Activated naive CD4-positive, alpha-beta T cell treated with anti-CD3 and anti-CD28 coated beads, Interleukin-2, amount 50 U/mL, for 24 hours (primary cell): Measurements from ENCODE around the gene DOK5.

Experiments used
- H3K27ac Mint-ChIP-seq: one replicate; pipeline ENCODE4 v1.8.0; 2021; ENCODE audit warnings: mild to moderate bottlenecking, mixed read lengths
- H3K27me3 Mint-ChIP-seq: one replicate; pipeline ENCODE4 v1.8.0; 2021; ENCODE audit warnings: mixed read lengths
- H3K36me3 Mint-ChIP-seq: one replicate; pipeline ENCODE4 v1.8.0; 2021; ENCODE audit warnings: mixed read lengths
- H3K4me1 Mint-ChIP-seq: one replicate; pipeline ENCODE4 v1.8.0; 2021; ENCODE audit warnings: mixed read lengths
- H3K4me3 Mint-ChIP-seq: one replicate; pipeline ENCODE4 v1.8.0; 2021; ENCODE audit warnings: mild to moderate bottlenecking, mixed read lengths
- H3K9me3 Mint-ChIP-seq: one replicate; pipeline ENCODE4 v1.8.0; 2021; ENCODE audit warnings: mixed read lengths

The DOK5 gene

DNA sequence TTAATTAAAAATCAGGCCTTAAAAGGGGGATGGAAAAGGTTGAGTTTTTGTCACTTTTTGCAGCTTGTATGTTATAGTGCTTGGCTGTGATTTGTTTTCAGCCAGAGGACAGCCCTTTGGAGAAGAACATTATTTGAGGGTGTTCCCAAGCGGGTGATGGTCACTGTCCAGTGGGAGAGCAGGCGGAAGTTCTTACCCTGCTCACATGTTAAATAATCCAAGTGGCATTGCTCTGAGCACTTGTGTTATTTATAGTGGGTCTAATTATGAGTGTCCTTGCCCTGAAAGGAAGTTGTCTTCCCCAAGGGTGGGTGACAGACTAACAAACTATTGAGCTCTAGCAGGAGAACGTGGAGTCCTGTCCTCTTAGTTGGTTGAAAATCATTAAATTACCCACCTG, 49.5 kb downstream of the DOK5 start:
- no peak overlapping the region for H3K4me3 Mint-ChIP-seq
- no peak overlapping the region for H3K27ac Mint-ChIP-seq
- no peaks in the 10 kb centered on the region for H3K4me1 Mint-ChIP-seq
- H3K36me3 Mint-ChIP-seq = no peaks in the 10 kb centered on the region
- H3K9me3 Mint-ChIP-seq = no peaks in the 10 kb centered on the region
- H3K27me3 Mint-ChIP-seq = peaks cover 9% of the 10 kb centered on the region

DNA sequence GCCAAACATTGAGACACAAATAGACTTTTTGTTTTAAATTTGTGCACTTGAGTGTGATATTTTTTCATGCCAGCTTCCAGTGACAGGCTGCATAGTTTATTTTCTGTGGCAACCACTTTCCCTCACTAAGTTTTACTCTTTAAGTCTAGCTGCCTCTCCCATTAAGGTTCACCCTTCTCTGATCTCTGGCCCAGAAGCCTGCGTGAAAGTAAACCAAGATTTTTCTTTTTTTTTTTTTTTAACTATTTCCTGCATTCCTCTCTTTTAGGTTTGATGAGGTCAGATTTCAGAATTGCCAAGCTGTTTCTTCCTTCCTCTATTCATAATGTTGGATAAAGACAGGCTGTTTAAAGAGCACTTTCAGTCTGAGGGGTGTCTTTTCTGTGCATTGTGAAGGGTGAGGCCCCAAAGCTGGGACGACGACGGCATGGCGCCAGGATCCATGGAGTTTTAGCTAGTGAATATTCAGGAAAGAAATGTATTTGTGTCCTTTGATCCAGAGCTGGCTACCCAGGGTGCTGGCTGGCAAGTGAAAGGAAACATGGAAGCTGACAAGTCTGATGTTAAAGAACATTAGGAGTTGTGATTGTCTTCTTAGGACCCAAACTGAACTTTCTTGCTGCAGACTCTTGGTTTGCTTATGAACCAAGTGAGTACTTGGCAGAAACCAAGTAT, 50.7 kb downstream of the DOK5 start:
- no peak overlapping the region for H3K27ac Mint-ChIP-seq
- H3K36me3 Mint-ChIP-seq = no peaks in the 10 kb centered on the region
- H3K4me1 Mint-ChIP-seq = no peaks in the 10 kb centered on the region

DNA sequence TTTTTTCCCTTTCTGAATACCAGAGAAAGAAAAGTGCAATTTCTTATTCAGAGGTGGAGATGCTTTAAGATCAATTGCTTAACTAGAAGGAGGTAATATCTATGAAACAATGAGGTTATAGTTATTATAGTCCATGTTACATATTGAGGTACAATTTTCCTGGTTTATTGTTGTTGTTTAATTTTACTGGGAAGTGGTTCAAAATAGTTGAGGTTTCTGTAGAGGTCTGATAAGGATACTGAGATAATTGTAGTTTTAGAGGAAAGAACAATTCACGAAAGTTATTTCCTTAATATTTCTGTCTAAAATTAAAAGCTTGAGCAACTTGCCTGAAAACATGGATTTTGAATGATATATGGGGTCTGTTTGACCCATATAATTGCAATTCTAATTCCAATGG, 51.4 kb downstream of the DOK5 start:
- no peaks in the 10 kb centered on the region for H3K36me3 Mint-ChIP-seq
- peaks cover 7% of the 10 kb centered on the region for H3K27me3 Mint-ChIP-seq
- H3K4me1 Mint-ChIP-seq = no peaks in the 10 kb centered on the region
- H3K9me3 Mint-ChIP-seq = peaks cover 8% of the 10 kb centered on the region
- no peak overlapping the region for H3K27ac Mint-ChIP-seq
- no peak overlapping the region for H3K4me3 Mint-ChIP-seq

More for the DNA sequence above, 50.7 kb downstream of the DOK5 start:
- Mint-ChIP-seq H3K27me3 (peaks cover 7% of the 10 kb centered on the region), H3K4me3 (no peak overlapping the region), H3K9me3 (peaks cover 7% of the 10 kb centered on the region)

DNA sequence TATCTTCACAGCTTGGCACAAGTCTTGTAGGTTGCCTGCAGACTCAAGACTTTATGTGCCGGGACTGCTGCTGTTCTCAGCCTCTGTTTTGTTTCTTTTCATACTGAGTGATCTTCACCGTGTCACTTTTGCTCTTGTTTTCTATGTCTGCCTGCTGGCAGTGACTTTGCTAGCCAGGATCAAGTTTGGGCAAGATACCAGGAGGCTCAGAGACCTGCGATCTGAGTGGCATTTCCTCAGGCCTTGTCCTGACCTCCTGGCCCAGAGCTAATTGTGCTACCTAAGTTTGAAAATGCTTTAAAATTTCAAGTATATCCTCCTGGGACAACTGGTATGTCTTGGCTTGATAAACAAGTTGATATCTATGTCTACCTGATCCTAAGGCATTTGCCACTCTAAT, 57.2 kb downstream of the DOK5 start:
- H3K27ac Mint-ChIP-seq = no peak overlapping the region
- no peaks in the 10 kb centered on the region for H3K4me1 Mint-ChIP-seq
- peaks cover 1% of the 10 kb centered on the region for H3K36me3 Mint-ChIP-seq
- no peak overlapping the region for H3K4me3 Mint-ChIP-seq
- H3K9me3 Mint-ChIP-seq = peaks cover 14% of the 10 kb centered on the region
- H3K27me3 Mint-ChIP-seq = peaks cover 7% of the 10 kb centered on the region

DNA sequence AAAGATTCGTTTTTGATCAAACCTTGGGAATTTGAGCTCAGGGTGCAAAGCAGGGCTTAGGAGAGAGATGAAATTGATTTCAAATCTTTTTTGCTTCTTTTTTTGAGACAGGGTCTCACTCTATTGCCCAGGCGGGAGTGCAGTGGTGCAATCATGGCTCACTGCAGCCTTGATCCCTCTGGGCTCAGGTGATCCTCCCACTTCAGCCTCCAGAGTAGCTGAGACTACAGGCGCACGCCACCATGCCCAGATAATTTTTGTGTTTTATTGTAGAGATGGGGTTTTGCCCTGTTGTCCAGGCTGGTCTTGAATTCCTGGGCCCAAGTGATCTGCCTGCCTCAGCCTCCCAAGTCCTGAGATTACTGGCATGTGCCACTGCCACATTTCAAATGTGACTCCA, 58.7 kb downstream of the DOK5 start:
- H3K4me1 Mint-ChIP-seq = no peaks in the 10 kb centered on the region
- peaks cover 1% of the 10 kb centered on the region for H3K36me3 Mint-ChIP-seq
- no peak overlapping the region for H3K4me3 Mint-ChIP-seq
- H3K27ac Mint-ChIP-seq = no peak overlapping the region
- peaks cover 14% of the 10 kb centered on the region for H3K9me3 Mint-ChIP-seq
- H3K27me3 Mint-ChIP-seq = peaks cover 7% of the 10 kb centered on the region

DNA sequence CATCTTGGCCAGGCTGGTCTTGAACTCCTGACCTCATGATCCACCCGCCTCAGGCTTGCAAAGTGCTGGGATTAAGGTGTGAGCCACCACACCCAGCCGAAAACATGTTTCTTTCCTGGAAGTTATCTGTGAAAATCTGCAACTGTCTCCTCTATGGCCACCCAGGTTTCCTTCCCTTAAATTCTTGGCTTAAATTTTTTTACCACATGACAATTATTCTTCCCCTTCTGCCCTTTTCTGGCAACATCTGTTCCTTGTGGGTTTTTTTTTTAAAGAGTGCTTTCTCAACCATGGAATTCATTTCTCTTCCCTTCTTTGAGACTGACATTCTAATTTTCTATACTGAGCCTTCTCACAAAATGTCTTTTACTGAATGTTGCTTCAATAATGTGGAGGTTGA, 59.6 kb downstream of the DOK5 start:
- H3K4me1 Mint-ChIP-seq = no peaks in the 10 kb centered on the region
- H3K27ac Mint-ChIP-seq = no peak overlapping the region
- H3K27me3 Mint-ChIP-seq = peaks cover 7% of the 10 kb centered on the region
- peaks cover 1% of the 10 kb centered on the region for H3K36me3 Mint-ChIP-seq
- no peak overlapping the region for H3K4me3 Mint-ChIP-seq
- peaks cover 14% of the 10 kb centered on the region for H3K9me3 Mint-ChIP-seq

DNA sequence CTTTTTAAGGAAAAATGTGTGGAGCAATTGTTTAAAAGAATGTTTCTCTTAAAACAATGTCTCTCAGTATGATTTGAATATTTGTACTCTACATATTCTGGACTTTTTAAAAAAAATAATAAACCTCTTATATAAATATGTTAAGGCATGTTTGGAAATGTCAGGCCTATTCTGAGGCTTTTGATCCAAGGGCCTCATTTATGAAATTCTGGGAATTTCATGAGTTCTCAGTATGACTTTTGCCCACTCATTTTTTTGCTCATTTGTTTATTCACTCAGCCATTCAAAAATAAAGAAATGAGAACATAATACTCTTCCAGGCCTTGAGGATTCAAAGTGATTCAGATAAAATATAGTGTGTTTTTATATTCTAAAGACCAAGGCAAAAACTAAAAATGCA, 60.4 kb downstream of the DOK5 start:
- no peak overlapping the region for H3K4me3 Mint-ChIP-seq
- H3K27ac Mint-ChIP-seq = no peak overlapping the region
- H3K36me3 Mint-ChIP-seq = peaks cover 1% of the 10 kb centered on the region
- peaks cover 7% of the 10 kb centered on the region for H3K27me3 Mint-ChIP-seq
- peaks cover 10% of the 10 kb centered on the region for H3K9me3 Mint-ChIP-seq
- H3K4me1 Mint-ChIP-seq = no peaks in the 10 kb centered on the region

DNA sequence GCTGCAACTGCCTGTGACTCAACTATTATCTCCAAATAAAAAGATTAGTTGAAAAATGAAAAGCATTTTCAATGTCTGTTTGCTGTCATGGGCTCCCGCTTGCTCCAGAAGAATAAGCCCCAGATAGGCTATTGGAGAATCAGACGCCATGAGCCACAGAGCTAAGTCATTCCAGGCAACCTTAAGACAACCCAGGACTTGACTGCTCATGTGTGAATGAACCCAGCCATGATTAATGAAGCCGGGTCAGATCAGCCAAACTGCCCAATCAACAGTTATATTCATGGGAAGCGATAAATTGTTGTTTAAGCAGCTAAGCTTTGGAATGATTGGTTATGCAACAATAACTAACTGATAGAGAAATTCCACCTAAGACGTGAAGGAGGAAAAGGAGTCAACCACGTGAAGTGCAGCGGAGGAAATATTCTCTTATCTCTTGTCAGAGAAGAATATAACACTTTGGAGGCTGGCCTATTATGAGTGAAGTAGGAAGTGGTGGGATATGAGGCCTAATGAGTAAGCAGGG, 64.2 kb downstream of the DOK5 start:
- Mint-ChIP-seq H3K9me3 (peaks cover 6% of the 10 kb centered on the region), H3K4me1 (no peaks in the 10 kb centered on the region), H3K27me3 (peaks cover 8% of the 10 kb centered on the region), H3K4me3 (no peak overlapping the region), H3K36me3 (peaks cover 1% of the 10 kb centered on the region), H3K27ac (no peak overlapping the region)

DNA sequence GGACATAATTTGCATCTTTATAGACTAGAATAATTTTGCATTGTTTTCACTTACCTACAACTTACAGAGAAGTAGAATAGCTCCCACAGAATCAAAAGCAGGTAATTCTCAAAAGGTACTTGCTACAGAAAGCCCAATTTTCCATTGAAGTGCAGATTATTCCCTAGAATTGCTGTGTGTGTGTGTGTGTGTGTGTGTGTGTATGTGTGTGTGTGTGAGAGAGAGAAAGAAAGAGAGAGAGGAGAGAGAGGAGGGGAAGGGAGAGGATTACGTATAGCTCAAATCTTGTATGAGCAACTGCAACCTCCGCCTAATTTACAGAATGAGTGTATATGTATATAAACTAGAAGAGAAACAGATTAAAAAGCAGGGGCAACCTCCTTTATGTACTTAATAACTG, 68.0 kb downstream of the DOK5 start:
- no peaks in the 10 kb centered on the region for H3K9me3 Mint-ChIP-seq
- H3K27me3 Mint-ChIP-seq = peaks cover 3% of the 10 kb centered on the region
- H3K27ac Mint-ChIP-seq = no peak overlapping the region
- H3K36me3 Mint-ChIP-seq = no peaks in the 10 kb centered on the region
- no peak overlapping the region for H3K4me3 Mint-ChIP-seq
- no peaks in the 10 kb centered on the region for H3K4me1 Mint-ChIP-seq

DNA sequence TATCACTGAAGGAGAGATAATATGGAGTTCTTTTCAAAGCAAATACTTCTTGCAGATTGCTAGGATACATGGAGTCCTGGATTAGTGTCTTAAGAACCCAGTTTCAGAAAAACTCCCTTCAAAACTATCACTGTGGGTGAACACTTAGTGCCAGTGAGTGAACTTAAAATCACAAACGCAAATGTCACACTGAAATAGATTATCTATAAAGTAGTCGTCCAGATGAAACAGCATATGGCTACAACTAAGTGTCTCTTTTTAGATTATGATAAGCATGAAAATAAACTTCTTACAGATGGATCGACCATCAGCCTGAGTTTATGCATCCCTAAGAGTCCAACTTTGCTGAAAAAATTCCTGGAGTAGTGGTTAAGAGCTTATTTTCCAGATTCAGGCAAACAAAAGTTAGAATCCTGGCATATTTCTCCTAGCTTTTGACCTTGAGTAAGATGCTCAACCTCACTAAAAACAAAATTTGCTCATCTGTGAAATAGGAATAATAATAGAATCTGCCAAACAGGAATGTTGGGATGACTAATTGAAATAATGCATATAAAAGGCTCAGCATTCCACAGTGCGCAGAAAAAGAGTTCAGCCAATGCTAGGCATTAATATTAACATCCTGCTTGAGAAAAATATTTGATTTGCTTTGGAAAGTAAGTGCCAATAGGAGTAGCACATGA, 70.4 kb downstream of the DOK5 start:
- Mint-ChIP-seq H3K4me3 (no peak overlapping the region), H3K27ac (no peak overlapping the region), H3K36me3 (no peaks in the 10 kb centered on the region), H3K4me1 (no peaks in the 10 kb centered on the region), H3K9me3 (no peaks in the 10 kb centered on the region), H3K27me3 (peaks cover 3% of the 10 kb centered on the region)

DNA sequence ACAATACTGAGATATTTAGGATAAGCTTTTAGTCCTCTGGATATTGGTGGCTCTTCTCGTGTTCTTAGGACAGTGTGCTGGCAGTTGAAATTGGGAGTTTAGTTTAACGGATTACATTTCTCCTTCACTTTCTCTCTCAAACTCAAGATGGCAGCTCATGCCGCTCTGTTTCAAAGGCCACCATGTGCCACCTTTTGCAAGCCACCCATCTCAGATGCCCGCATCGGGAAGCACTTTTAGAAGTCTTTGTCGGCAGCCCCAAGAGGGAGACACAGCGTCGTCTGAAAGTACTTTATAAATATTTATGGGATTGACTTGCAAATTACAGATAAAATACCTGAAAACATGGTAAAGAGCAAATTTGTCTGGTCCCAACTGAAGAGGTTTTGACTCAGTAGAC, 73.5 kb downstream of the DOK5 start:
- H3K9me3 Mint-ChIP-seq = no peaks in the 10 kb centered on the region
- H3K4me3 Mint-ChIP-seq = no peak overlapping the region
- H3K4me1 Mint-ChIP-seq = no peaks in the 10 kb centered on the region
- H3K36me3 Mint-ChIP-seq = no peaks in the 10 kb centered on the region
- no peak overlapping the region for H3K27ac Mint-ChIP-seq
- H3K27me3 Mint-ChIP-seq = peaks cover 5% of the 10 kb centered on the region

DNA sequence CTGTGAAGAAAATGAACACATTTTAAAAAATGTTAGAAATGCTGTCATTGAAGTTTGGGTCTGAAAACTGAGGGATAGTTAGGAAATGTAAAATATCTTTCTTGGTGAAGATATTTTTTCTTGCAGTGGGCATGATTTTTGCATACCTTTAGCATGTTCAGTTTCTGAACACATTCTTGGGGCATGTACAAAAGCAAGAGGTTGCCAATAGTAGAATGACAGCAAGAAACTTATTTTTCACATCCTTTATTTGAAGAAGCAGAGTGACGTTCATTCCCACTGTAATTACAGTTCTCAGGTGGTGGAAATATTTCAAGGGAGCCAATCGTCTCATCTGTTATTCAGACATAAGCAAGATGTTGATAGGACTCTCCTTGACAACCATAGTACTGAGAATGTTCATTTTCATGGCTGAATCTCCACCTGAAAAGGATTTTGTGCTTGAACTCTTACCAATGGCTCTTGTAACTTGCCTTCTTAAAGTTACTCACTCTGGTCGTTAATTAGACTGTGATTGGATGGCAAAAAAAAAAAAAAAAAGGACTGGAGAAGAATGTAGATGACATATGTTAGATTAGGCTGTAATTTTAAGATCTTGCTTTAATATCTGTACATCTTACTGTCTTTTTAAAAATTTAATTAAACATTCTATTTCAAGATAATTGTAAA, 74.4 kb downstream of the DOK5 start:
- peaks cover 7% of the 10 kb centered on the region for H3K27me3 Mint-ChIP-seq
- no peaks in the 10 kb centered on the region for H3K9me3 Mint-ChIP-seq
- H3K4me1 Mint-ChIP-seq = no peaks in the 10 kb centered on the region
- no peak overlapping the region for H3K27ac Mint-ChIP-seq
- H3K4me3 Mint-ChIP-seq = no peak overlapping the region
- H3K36me3 Mint-ChIP-seq = no peaks in the 10 kb centered on the region

DNA sequence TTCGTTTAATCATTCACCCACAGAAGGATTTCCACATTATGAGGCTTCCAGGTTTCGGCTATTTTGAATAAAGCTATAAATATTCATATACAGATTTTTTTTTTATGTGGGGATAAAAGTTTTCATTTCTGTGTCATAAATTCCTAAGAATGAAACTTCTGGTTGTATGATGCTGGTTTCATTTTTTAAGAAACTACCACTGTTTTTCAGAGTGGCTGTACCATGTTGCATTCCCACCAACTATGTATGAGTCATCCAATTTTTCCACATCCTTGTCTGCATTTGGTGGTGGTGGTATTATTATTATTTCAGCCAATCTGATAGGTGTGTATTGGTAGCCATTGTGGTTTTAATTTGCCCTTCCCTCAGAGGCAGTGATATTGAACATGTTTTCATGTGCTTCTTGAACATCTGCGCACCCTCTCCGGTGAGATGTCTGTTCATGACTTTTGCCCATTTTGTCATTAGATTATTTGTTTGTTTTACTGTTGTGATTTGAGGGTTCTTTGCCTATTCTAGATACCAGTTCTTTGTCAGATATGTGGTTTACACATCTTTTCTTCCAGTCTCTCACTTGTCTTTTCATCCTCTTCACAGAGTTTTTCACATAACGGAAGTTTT, 75.5 kb downstream of the DOK5 start:
- H3K9me3 Mint-ChIP-seq = no peaks in the 10 kb centered on the region
- no peak overlapping the region for H3K27ac Mint-ChIP-seq
- H3K4me3 Mint-ChIP-seq = no peak overlapping the region
- no peaks in the 10 kb centered on the region for H3K36me3 Mint-ChIP-seq
- no peaks in the 10 kb centered on the region for H3K4me1 Mint-ChIP-seq
- H3K27me3 Mint-ChIP-seq = peaks cover 6% of the 10 kb centered on the region

DNA sequence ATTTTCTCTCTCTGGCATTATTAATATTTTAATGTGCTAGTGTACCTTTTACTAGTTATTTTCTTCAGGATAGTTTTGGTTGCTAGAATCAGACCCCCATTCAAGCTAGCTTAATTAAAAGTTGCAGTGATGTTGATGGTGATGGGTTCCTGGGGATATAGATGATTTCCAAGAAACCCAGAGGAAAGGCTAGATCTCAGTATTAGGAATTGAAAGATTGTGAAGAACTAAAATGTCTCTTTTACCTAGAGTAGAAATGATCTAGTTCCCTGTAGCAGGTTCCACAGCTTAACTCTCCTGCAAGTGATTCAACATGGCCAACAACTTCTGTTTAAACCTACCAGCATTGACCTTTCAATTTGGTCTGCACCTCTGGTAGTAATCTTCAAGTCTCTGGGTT, 78.6 kb downstream of the DOK5 start:
- peaks cover 6% of the 10 kb centered on the region for H3K27me3 Mint-ChIP-seq
- no peaks in the 10 kb centered on the region for H3K4me1 Mint-ChIP-seq
- no peaks in the 10 kb centered on the region for H3K9me3 Mint-ChIP-seq
- H3K27ac Mint-ChIP-seq = no peak overlapping the region
- no peaks in the 10 kb centered on the region for H3K36me3 Mint-ChIP-seq
- no peak overlapping the region for H3K4me3 Mint-ChIP-seq

DNA sequence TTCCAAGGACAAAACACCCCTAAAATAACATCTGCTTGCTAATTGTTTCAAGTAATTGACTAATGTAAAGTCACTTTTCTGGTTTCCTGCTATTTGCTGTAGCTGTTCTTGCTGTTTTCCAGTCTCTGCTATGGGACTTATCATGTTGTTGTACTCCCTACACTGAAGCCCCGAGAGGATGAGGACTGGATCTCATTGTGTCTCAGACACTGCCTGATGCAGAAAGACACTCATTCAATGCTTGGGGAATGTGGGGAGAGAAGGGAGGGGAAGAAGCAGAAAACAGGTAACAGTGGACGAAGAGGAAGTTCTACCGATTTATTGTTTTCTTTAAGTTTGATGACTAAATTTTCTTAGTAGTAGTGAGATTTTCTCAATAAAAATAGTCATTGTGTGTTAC, 79.8 kb downstream of the DOK5 start:
- Mint-ChIP-seq H3K36me3 (no peaks in the 10 kb centered on the region), H3K27me3 (peaks cover 6% of the 10 kb centered on the region), H3K27ac (no peak overlapping the region), H3K4me1 (no peaks in the 10 kb centered on the region), H3K9me3 (no peaks in the 10 kb centered on the region), H3K4me3 (no peak overlapping the region)

DNA sequence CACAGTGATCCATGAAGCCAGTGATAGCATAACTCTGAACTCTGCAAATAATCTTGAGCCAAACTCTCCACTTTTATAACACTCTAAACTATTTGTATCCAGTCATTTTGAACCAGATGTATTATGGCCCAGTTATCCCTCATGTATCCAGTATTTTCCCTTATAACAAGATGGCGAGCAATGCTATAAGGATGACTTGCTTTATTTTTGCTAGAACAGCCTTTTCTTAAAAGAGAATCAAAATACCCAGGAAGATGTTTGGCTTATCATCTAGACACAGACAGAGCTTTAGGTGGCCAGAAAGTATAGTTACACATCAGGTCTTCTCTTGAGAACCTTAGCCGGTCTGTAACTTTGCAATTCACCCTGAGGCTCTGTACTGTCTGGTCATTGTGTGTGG, 81.0 kb downstream of the DOK5 start:
- no peak overlapping the region for H3K27ac Mint-ChIP-seq
- no peaks in the 10 kb centered on the region for H3K9me3 Mint-ChIP-seq
- no peaks in the 10 kb centered on the region for H3K4me1 Mint-ChIP-seq
- no peaks in the 10 kb centered on the region for H3K36me3 Mint-ChIP-seq
- peaks cover 4% of the 10 kb centered on the region for H3K27me3 Mint-ChIP-seq
- H3K4me3 Mint-ChIP-seq = no peak overlapping the region
